Omental fat pad (tissue), 4 donors: ENCODE data around the gene TRIM4. TPM values are rescaled to one million over a fixed set of nuclear protein-coding genes. Genes with fewer than 3 reads are reported as not detected.
"Not testable (repeated sequence)": the region's sequence is repeated elsewhere in the genome, so short reads cannot be mapped to it uniquely, and the experiment has no call there.

ENCODE experiments used
- ATAC-seq: fragments of 150-250 bp; one replicate; pipeline ENCODE4 v1.9.1; 2016; ENCODE audit warnings: mild to moderate bottlenecking, moderate library complexity; ENCODE audit not compliant: low FRiP score
- DNase-seq: peaks from one replicate; pipeline ENCODE4 v3.0.0-alpha.2; 2019; ENCODE audit warnings: low spot score
- total RNA-seq, 4 donors: library from RNA; depleted of rRNA; stranded (reverse); fragments of >200 nt; gene quantifications; one replicate each; pipeline ENCODE4 v1.1.0, GENCODE V29; 2016
- TF ChIP-seq, protein P1 (sequence below), 3 donors: fragments of 450-650 bp; IDR thresholded peaks; one replicate each; pipeline ENCODE4 v1.5.1; 2016 to 2017; ENCODE audit warnings: antibody characterized with exemption in 3 of 3, mild to moderate bottlenecking in 3 of 3, moderate library complexity in 2 of 3

Gene TRIM4, protein sequence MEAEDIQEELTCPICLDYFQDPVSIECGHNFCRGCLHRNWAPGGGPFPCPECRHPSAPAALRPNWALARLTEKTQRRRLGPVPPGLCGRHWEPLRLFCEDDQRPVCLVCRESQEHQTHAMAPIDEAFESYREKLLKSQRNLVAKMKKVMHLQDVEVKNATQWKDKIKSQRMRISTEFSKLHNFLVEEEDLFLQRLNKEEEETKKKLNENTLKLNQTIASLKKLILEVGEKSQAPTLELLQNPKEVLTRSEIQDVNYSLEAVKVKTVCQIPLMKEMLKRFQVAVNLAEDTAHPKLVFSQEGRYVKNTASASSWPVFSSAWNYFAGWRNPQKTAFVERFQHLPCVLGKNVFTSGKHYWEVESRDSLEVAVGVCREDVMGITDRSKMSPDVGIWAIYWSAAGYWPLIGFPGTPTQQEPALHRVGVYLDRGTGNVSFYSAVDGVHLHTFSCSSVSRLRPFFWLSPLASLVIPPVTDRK
- total RNA-seq, result 10 to 100 TPM; 28.8 to 45.2 (median 35.1) TPM

DNA sequence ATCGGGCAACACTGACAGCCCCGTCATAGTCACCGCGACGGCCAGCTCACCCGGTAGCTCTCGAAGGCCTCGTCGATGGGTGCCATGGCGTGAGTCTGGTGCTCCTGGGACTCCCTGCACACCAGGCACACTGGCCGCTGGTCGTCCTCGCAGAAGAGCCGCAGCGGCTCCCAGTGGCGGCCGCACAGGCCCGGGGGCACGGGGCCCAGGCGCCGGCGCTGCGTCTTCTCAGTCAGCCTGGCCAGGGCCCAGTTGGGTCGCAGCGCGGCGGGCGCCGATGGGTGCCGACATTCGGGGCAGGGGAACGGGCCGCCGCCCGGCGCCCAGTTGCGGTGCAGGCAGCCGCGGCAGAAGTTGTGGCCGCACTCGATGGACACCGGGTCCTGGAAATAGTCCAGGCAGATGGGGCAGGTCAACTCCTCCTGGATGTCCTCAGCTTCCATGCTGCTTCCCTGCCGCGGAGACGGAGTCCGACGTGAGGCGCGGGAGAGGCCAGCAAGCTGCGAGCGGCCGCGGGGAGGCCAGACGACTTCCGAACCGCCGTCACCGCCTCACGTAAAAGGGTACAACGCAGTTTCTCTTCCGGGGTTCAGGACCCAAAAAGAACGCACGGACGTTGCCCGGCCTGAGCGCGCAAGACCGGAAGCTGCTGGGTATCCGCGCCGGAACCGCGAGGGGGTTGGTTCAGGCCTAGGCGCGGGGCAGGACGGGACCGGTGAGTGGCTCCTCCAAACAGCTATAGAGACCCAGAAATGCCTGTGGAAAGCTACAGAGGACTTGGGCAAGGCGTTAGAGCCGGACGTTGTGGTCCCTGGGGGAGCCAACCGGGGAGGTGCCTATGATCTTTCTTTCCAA is at the start of gene TRIM4:
TRIM4 (minus strand) TSS at position 572 of the 855 bp plus-strand sequence; CDS start at position 443, 129 bp downstream.
- DNase-seq (peak; percentile 75), ATAC-seq (peak; percentile 99)
- TF ChIP-seq, protein P1, sequence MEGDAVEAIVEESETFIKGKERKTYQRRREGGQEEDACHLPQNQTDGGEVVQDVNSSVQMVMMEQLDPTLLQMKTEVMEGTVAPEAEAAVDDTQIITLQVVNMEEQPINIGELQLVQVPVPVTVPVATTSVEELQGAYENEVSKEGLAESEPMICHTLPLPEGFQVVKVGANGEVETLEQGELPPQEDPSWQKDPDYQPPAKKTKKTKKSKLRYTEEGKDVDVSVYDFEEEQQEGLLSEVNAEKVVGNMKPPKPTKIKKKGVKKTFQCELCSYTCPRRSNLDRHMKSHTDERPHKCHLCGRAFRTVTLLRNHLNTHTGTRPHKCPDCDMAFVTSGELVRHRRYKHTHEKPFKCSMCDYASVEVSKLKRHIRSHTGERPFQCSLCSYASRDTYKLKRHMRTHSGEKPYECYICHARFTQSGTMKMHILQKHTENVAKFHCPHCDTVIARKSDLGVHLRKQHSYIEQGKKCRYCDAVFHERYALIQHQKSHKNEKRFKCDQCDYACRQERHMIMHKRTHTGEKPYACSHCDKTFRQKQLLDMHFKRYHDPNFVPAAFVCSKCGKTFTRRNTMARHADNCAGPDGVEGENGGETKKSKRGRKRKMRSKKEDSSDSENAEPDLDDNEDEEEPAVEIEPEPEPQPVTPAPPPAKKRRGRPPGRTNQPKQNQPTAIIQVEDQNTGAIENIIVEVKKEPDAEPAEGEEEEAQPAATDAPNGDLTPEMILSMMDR (IDR thresholded peaks at IDR 0.05), result no peak

DNA sequence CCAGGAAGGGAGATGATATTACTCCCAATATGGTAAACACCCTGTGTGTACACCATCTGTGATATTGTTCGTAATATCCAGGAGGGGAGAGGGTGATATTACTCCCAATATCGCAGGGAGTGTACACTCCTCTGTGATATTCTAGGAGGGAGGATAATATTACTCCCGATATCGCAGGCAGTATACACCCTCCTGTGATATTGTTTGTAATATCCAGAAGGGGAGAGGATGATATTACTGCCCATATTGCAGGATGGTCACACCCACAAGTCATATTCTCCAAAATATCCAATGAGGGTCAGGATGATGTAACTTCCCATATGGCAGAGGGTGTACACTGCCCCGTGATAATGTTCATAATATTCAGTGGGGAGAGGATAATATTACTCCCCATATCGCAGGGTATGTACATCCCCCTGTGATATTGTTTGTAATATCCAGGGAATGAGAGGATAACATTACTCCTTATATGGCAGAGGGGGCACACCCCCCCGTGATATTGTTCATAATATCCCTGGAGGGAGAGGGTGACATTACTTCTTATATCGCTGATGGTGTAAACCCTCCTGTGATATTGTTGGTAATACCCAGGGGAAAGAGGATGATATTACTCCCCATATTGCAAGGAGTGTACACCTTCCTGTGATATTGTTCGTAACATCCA is 39.4 kb upstream of the TRIM4 start:
- TF ChIP-seq, protein P1 (IDR thresholded peaks at IDR 0.05), result no peak
- no peak for ATAC-seq
- no peak for DNase-seq

DNA sequence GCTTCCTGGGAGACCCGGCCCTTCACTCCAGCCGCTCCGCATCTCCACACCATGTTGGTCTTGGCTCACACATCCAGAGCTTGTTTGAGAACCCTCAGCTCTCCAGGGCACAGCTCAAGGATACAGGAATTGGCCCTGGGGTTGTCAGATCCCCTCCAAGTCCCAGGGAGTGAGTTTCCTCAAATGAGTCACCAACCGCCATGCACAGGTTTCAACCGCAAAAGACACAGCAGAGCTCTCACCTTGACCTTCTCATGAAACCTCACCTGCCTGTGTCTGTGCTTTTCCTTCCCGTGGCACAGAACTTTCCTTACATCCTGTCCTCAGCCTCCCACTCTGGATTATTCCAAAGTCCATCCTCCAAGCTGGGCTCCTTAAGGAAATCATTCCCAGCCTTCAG is 35.9 kb upstream of the TRIM4 start:
- DNase-seq (no peak), ATAC-seq (no peak)

DNA sequence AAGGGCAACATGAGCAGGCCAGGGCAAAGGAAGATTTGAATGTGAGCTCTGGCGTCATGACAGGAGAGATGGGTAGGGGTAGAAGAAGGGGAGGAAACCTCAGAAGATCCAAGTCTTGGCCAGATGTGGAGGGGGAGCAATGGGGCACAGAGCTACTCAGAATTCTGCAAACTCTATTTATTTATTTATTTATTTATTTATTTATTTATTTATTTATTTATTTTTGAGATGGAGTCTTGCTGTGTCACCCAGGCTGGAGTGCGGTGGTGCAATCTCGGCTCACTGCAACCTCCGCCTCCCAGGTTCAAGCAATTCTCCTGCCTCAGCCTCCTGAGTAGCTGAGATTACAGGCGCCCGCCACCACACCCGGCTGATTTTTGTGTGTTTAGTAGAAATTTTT is 35.3 kb upstream of the TRIM4 start:
- DNase-seq, ATAC-seq: not testable (repeated sequence)

More for the DNA sequence above, 35.9 kb upstream of the TRIM4 start:
- TF ChIP-seq, protein P1 (IDR thresholded peaks at IDR 0.05), result no peak

DNA sequence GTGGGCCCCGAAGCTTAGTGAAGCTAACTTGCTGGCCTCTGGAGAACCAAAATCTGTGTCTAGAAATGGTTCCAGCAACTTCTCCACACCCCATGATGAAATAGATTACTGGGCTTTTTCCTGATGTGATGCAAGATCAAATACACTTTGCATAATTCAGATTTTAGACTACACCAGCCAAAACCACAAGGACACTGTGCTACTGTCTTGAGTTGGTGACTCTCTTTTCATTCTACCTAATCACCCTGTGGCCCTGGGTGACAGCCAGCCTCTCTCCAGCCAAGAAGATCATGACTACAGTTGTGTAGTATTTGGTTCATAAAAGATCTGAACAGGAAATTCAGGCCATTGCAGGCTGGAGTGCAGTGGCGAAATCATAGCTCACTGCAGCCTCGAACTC is 34.3 kb upstream of the TRIM4 start:
- DNase-seq, result no peak
- TF ChIP-seq, protein P1 (IDR thresholded peaks at IDR 0.05), result no peak
- no peak for ATAC-seq

DNA sequence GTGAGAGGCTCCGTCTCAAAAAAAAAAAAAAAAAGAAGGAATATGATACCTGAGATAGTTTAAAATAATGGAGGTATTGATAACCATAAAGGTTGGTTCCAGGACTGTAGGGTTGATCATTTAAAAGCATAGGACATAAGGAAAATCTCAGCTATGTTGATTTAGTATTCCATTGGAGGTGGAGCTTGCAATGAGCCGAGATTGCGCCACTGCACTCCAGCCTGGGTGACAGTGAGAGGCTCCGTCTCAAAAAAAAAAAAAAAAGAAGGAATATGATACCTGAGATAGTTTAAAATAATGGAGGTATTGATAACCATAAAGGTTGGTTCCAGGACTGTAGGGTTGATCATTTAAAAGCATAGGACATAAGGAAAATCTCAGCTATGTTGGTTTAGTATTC is 33.3 kb upstream of the TRIM4 start:
- not testable (repeated sequence) for ATAC-seq, DNase-seq

DNA sequence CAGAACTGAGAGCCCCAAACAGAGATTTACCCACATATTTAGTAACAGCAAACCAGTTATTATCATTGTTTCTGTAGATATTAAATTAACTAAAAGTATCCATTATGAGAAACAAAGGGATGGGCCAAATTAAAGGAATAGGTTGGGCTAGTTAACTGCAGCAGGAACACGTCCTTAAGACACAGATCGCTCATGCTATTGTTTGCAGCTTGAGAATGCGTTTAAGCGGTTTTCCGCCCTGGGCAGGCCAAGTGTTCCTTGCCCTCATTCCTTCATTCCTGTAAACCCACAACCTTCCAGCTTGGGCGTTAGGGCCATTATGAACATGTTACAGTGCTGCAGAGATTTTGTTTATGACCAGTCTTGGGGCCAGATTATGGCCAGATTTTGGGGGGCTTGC is 31.5 kb upstream of the TRIM4 start:
- not testable (repeated sequence) for DNase-seq

DNA sequence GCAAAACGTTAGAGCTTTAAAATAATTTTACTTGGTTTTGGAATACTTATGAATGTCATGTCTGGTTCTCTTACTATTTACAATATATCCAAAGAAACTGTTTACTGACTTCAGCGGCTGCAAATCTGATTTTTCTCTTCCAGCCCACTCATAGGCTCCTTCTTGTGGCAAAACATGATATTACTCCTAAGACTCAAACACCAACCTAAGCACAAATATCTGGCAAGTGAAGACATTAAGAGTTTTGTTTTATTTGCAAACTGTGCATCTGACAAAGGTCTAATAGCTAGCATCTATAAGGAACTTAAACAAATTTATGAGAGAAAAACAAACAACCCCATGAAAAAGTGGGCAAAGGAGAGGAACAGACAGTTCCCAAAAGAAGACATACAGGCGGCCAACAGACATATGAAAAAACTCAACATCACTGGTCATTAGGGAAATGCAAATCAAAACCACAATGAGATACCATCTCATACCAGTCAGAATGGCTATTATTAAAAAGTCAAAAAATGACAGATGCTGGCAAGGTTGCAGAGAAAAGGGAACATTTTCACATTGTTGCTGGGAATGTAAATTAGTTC is 30.4 kb upstream of the TRIM4 start:
- ATAC-seq, result no peak
- TF ChIP-seq, protein P1 (IDR thresholded peaks at IDR 0.05), result no peak
- DNase-seq, result no peak

More for the DNA sequence above, 31.5 kb upstream of the TRIM4 start:
- ATAC-seq, result not testable (repeated sequence)
